Right cardiac atrium (tissue), 5 donors: ENCODE measurements around the gene CHN1. TPM values are rescaled to one million over a fixed set of nuclear protein-coding genes. Genes with fewer than 3 reads are reported as not detected.

ENCODE experiments used
- ATAC-seq, 2 donors: fragments of 200-7000 bp; cut with Tn5 transposase; one replicate each; pipeline versions ENCODE4 v1.8.0 to v1.9.1; 2020; ENCODE audit warnings: moderate library complexity in 2 of 2, mild to moderate bottlenecking in 1 of 2
- DNase-seq, 3 donors: peaks; one replicate each; pipeline ENCODE4 v3.0.0-alpha.2; 2020
- H3K27ac ChIP-seq: one replicate; pipeline ENCODE4 v1.5.1; 2013; ENCODE audit warnings: mild to moderate bottlenecking, low read length, control low read depth, moderate library complexity
- H3K27me3 ChIP-seq: one replicate; pipeline ENCODE4 v1.6.1; 2013; ENCODE audit not compliant: control insufficient read depth, insufficient read depth
- H3K4me1 ChIP-seq: one replicate; pipeline ENCODE4 v1.6.1; 2013; ENCODE audit warnings: low read length; ENCODE audit not compliant: control insufficient read depth, insufficient read depth
- H3K4me3 ChIP-seq: one replicate; pipeline ENCODE4 v1.5.1; 2013; ENCODE audit warnings: low read length, control low read depth
- H3K9me3 ChIP-seq: one replicate; pipeline ENCODE4 v1.6.1; 2013; ENCODE audit warnings: low read length; ENCODE audit not compliant: control insufficient read depth
- WGBS: extraction: QIAGEN DNeasy Blood & Tissue Kit; methylation state at CpG from one replicate; pipeline ENCODE4 v1.1.7; 2013; 5-methylcytosine and 5-hydroxymethylcytosine counted together
- intact Hi-C, 4 donors: fragments of 100-400 bp; cut with DNase I; formaldehyde crosslinking; loops; one replicate each; pipeline versions ENCODE4 v1.11.0 to v1.14.0; 2022 to 2023
- polyA plus RNA-seq: library from polyadenylated mRNA; stranded (reverse); fragments of 200-250 nt; gene quantifications from one replicate; pipeline ENCODE4 v1.2.3, GENCODE V29; 2013
- total RNA-seq, 4 donors: library from RNA; stranded (reverse); fragmentation: NEBNext Ultra II Directional; extraction: Animal tissue kit (Norgen Biotek cat#: 25700); gene quantifications; one replicate each; pipeline ENCODE4 v1.2.1, GENCODE V29; 2021
- donor health status: healthy with polysubstance abuse.
- donor health status: DM: no; HTN: yes; CAD: no.
- donor health status: DM: no; HTN: no; CAD: no.
- donor health status: DM: no; HTN: yes; CAD: no; lungs with severe emphysema.
- donor health status: DM: yes; HTN: yes; CAD: no.

The CHN1 gene
- total and polyA plus RNA-seq, 5 donors = 5.3 to 8.9 (median 7.8) TPM

DNA sequence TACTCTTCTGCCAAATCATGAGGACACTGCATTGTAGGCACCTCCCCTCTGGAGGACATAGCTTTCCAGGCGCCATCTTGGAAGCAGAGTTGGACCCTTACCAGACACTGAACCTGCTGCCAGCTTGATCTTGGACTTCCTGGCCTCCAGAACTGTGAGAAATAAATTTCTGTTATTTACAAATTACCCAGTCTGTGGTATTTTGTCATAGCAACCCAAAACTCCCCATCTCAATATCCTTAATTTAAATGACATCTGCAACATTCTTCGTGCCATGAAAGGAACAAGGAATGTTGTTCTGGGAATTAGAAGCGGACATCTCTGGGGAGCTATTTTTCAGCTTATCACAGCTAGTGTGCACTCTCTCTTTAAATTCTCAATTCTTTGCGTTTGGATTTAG is 183.6 kb downstream of the CHN1 start:
- peak in 1 of 3 donors; percentile 29 for DNase-seq

DNA sequence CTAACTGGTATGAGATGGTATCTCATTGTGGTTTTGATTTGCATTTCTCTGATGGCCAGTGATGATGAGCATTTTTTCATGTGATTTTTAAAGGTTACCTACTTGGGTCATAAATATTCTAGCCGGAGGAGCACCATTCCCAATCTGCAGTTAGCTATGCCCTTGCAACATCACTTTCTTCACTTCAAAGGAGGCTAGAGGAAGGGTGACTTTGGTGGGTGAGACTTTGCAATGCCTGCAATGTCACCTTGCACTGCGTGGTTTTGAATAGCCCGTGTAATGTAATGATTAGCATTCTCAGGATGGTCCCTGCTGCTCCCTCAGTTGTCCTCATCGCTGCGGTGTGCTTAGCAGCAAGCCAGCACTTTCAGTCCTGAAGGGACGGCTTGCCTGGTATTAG is 184.8 kb downstream of the CHN1 start:
- intact Hi-C loops = no loop called here
- WGBS = 87% methylated on average over 6 of the region's 6 CpGs
- Histone ChIP-seq H3K9me3 (no peaks in the 10 kb centered on the region), H3K27ac (no peak overlapping the region), H3K4me3 (no peak overlapping the region), H3K27me3 (no peaks in the 10 kb centered on the region), H3K4me1 (peaks cover 5% of the 10 kb centered on the region)
- ATAC-seq (no peak), DNase-seq (no peak)

More for the DNA sequence above, 183.6 kb downstream of the CHN1 start:
- intact Hi-C loops = no loop called here
- peaks cover 5% of the 10 kb centered on the region for H3K4me1 ChIP-seq
- no peaks in the 10 kb centered on the region for H3K9me3 ChIP-seq
- no peak for ATAC-seq
- 75% methylated on average over 4 of the region's 4 CpGs for WGBS
- no peak overlapping the region for H3K4me3 ChIP-seq
- no peak overlapping the region for H3K27ac ChIP-seq
- H3K27me3 ChIP-seq = no peaks in the 10 kb centered on the region

DNA sequence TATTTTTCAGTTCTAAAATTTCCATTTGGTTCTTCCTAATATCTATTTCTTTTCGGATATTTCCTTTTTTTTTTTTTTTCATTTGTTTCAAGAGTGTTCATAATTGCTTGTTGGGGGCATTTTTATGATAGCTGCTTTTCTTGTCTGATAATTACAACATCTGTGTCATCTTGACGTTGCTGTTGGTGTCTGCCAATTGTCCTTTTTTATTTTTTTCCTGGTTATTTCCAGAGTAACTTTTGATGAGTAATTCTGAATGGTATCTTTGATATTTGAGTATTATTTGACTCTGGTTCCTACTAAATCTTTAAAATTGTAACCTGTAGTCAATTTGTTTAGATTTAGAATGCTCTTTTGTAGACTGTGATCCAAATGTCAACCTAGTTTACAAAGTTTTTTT is 189.7 kb downstream of the CHN1 start:
- Histone ChIP-seq H3K9me3 (no peaks in the 10 kb centered on the region), H3K27me3 (no peaks in the 10 kb centered on the region), H3K4me3 (no peak overlapping the region), H3K4me1 (no peaks in the 10 kb centered on the region), H3K27ac (no peak overlapping the region)
- WGBS = 51% methylated on average over 2 of the region's 2 CpGs
- ATAC-seq (no peak), DNase-seq (no peak)
- intact Hi-C loops = no loop called here

DNA sequence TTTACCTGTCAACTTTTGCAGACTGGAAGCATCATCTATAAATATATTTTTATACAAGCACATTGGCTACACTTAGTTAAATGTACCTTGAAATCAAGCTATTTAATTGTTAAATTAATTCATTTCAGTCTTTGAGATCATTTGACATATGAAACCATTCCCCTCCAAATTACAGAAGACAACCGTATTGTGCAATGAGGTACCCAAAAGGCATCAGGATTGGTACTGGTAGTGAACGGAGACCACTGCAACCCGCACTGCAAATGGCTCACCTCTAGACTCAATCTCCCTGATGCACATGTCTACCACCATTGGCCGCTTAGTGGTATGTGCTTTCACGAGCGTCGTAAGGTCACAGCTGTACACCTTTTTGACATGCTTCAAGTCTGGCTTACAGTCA is 193.1 kb downstream of the CHN1 start:
- Histone ChIP-seq H3K27me3 (no peaks in the 10 kb centered on the region), H3K4me1 (peaks cover 2% of the 10 kb centered on the region), H3K4me3 (no peak overlapping the region), H3K9me3 (no peaks in the 10 kb centered on the region), H3K27ac (no peak overlapping the region)
- intact Hi-C loops = no loop called here
- ATAC-seq (no peak), DNase-seq (no peak)
- 96% methylated on average over 7 of the region's 7 CpGs for WGBS

DNA sequence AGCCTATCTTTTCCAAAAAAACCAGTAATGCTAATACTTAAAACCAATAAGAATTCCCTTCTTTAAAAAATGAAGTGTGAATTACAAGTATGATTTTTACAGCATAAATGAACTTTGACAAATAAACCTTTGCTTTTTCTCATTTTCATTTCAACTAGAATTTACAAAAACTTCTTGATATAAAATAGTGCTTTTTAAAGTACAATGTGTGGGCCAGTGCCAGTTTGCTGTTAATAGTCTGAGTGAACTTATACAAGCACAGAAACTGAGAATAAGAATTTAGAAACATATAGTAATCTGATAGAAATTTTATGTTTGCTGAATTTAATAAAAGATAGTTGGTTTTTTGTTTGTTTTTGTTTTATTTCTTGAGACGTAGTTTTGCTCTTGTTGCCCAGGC is 197.2 kb downstream of the CHN1 start:
- WGBS = 68% methylated on average over 1 of the region's 1 CpG
- H3K27me3 ChIP-seq = no peaks in the 10 kb centered on the region
- H3K4me3 ChIP-seq = no peak overlapping the region
- DNase-seq = no peak
- intact Hi-C loops = no loop called here
- ATAC-seq = no peak
- peaks cover 3% of the 10 kb centered on the region for H3K4me1 ChIP-seq
- no peaks in the 10 kb centered on the region for H3K9me3 ChIP-seq
- H3K27ac ChIP-seq = no peak overlapping the region

DNA sequence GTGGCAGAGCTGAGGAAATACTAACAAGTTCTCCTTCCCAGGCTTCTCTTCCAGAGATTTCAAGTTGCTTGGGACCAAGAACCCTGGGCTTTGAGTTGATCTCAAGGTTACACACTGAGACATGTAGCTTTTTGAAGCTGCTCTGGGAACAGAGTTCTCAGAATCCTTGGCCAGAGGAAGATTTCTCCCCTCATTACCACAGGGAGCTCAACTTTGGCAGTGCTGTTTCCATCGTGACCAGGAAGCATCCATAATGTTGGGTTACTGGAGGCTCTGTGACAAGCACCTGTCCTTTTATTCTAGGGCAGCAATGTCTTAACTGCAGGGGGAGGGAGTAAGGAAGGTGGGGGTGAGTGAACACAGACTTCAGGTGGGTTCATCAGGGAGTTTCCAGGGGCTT is 199.4 kb downstream of the CHN1 start:
- Histone ChIP-seq H3K4me3 (no peak overlapping the region), H3K27ac (no peak overlapping the region), H3K9me3 (no peaks in the 10 kb centered on the region), H3K27me3 (no peaks in the 10 kb centered on the region), H3K4me1 (peaks cover 3% of the 10 kb centered on the region)
- intact Hi-C loops = no loop called here
- 72% methylated on average over 1 of the region's 1 CpG for WGBS
- no peak for ATAC-seq
- DNase-seq = no peak

DNA sequence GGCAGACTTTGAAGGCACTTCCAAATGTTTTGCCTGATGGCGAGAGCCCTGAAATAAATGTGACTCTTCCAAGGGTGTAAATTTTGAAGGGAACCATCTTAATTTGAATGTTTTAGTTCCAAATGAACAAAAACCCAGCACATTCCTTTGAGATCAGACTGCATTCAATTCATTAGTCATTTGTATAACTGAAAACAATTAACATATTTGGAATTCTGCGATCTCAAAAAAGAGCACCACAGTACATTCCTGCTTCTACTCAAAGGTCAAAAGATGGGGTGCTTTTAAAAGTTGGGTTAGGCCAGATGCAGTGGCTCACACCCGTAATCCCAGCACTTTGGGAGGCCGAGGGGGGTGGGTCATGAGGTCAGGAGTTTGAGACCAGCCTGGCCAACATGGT is 202.7 kb downstream of the CHN1 start:
- Histone ChIP-seq H3K4me3 (no peak overlapping the region), H3K27ac (no peak overlapping the region), H3K27me3 (no peaks in the 10 kb centered on the region), H3K9me3 (no peaks in the 10 kb centered on the region), H3K4me1 (peaks cover 3% of the 10 kb centered on the region)
- 95% methylated on average over 4 of the region's 4 CpGs for WGBS
- intact Hi-C loops = no loop called here
- DNase-seq (no peak), ATAC-seq (no peak)

DNA sequence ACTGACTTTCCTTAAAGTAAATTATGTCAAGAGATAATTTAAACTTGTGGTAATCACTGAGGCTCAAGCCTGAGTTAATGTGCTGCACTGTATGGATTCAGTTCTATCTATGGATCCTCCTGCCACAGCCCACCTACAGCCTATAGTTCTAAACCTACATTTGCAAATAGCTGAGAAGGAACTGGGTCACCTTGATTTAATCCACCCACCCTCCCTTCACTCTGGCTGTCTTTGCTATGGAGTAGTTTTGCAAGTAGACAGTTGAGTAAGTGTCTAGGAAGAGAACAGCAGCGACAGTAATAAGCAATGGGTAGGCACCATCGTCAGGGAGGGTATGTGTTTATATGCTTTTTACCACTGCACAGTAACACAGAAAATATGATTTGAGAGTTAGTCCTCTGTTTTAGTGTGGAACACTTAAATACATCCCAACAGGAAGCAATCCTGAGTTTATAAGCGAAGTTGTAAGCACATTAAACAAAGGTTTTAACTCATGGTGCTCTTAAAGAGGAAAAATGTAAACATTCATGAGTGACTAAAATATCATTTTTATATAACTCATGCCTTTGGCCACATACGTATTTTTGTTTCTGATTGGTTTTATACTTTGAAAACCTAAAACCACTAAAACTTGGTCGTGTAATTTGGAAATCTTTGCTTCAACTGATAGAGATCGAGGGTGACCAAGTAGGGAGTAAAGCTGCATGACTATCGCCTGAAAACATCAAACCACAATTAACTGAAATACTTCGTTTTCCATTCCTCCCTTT is 204.6 kb downstream of the CHN1 start:
- ATAC-seq = no peak
- Histone ChIP-seq H3K27ac (no peak overlapping the region), H3K9me3 (no peaks in the 10 kb centered on the region), H3K4me3 (no peak overlapping the region), H3K27me3 (no peaks in the 10 kb centered on the region), H3K4me1 (no peaks in the 10 kb centered on the region)
- whole genome bisulfite sequencing = 86% methylated on average over 8 of the region's 8 CpGs
- DNase-seq = no peak
- intact Hi-C loops = no loop called here

DNA sequence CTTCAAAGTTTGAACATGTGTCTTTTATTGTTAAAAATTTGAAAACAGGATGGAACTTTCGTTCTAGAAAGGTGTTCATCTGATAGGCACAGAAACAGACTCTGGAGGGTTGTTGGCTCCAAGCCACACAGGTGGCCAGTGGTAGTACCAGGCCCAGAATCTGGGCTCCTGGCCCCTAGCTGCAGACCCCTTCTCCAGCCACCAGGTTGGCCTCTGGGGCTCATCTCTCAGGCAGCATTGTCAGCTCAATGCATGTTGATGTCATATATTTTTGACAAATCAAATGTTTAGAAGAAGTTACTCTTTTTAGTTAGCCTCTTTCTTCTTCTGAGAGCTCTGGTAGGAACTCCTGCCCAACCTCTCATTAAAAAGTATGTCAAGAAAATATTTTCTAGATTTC is 206.4 kb downstream of the CHN1 start:
- Histone ChIP-seq H3K9me3 (no peaks in the 10 kb centered on the region), H3K27me3 (no peaks in the 10 kb centered on the region), H3K4me1 (no peaks in the 10 kb centered on the region), H3K27ac (no peak overlapping the region), H3K4me3 (no peak overlapping the region)
- no peak for ATAC-seq
- intact Hi-C loops = no loop called here
- no peak for DNase-seq
- 57% methylated on average over 1 of the region's 1 CpG for WGBS

DNA sequence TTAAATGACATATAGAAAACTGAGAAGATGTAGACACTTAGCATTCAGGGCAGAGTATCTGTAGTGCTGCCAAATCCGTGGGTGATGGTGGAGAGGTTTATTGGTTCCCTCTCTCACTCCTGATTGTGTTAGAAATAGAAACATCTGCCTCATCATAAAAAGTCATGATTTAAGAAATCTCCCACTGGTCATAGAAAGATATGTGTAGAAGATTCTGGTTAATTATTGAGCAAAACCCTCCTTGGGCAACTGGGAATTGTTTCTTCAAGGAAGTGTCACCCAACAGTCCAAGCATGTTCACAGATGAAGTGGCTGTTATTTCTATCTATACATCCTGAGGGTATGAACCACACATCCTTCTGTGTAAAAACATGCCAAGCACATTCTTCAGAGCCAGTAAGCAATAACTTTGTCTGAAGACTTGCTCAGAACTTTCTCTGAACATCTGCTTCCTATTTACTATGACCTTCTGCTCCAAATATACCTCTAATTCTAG is 207.4 kb downstream of the CHN1 start:
- Histone ChIP-seq H3K9me3 (no peaks in the 10 kb centered on the region), H3K4me1 (no peaks in the 10 kb centered on the region), H3K27ac (no peak overlapping the region), H3K27me3 (no peaks in the 10 kb centered on the region), H3K4me3 (no peak overlapping the region)
- DNase-seq (no peak), ATAC-seq (no peak)
- intact Hi-C loops = no loop called here
- 69% methylated on average over 1 of the region's 1 CpG for WGBS

DNA sequence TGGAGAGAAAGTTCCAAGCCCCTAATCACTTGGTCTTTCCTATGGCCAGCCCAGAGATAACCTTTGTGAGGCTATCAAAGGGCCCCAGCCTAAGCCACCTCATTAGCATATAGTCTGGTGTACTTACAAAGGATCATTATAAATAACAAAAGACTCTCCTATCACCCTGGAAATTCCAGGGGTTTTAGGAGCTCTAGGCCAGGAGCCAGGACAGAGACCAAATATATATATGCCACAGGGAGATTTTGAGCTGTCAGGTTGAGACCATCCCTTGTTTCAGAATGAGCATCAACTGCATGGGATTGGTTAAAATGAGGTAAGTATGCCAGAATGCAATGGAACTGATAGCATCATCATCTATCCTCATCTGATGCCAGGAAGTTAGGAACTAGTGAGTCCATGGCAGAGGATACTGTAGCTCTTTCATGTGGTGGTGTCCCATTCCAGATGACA is 208.8 kb downstream of the CHN1 start:
- H3K27me3 ChIP-seq = no peaks in the 10 kb centered on the region
- no peaks in the 10 kb centered on the region for H3K4me1 ChIP-seq
- DNase-seq (no peak), ATAC-seq (peak in 1 of 2 donors; percentile 61)
- no peaks in the 10 kb centered on the region for H3K9me3 ChIP-seq
- intact Hi-C loops = no loop called here
- H3K27ac ChIP-seq = no peak overlapping the region
- H3K4me3 ChIP-seq = no peak overlapping the region
